HuH-7.5 (cell line): ENCODE measurements around the gene KLHL5.
"Not testable (repeated sequence)": the region's sequence is repeated elsewhere in the genome, so short reads cannot be mapped to it uniquely, and the experiment has no call there.

Source experiments
- DNase-seq: peaks from one replicate; pipeline ENCODE4 v3.0.0; 2011; ENCODE audit warnings: low spot score

The KLHL5 gene

DNA sequence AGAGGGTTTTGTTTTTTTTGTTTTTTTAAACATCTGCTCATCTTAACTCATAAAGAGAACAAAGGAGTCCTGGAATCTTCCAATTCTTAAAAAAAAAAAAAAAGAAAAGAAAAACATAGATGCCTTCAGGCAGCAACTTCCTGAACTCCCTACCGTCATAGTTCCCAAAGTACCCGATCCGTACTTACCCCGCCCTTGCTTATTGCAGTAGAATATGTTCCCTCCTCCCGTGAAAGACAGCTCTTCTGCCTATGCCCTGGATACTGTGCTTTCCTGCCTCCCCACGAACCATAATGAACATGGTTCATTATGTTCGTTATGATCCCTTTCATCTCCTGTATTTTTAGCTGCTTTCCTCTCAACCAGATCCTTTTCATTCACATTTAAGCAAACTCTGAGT, 40.3 kb downstream of the KLHL5 start:
- DNase-seq = no peak

DNA sequence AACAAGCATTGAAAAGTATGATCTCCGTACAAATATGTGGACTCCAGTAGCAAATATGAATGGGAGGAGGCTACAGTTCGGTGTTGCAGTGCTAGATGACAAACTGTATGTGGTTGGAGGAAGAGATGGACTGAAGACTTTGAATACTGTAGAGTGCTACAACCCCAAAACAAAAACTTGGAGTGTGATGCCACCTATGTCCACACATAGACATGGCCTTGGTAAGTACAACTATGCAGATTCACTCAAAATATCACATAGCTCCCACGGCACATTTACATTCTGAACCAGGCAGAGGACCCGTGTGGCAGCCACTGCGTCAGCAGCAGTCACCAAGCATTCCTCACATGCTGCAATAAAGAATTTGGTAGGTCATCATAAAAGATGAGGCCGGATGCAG, 41.3 kb downstream of the KLHL5 start:
- DNase-seq = no peak

DNA sequence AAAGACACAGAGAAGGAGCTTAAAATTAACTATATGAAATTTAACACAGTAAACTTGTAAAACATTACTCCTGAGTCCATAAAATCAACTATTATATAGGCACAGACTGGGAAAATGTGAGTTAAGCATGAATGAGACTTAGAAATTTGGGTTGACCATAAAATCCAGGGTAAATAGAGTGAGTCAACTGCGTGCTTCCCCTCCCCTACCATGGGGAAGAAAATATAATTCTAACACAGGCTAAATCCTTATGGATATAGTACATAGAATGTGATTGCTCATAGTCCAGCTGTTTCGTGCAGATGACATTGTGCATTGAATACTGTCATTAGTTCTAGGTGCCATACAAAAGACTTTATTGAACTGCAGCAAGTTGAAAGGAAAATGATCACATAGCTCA, 42.2 kb downstream of the KLHL5 start:
- no peak for DNase-seq

GRCh38 chr4:39106011-39106410, 44.0 kb downstream of the KLHL5 start:
- no peak for DNase-seq

GRCh38 chr4:39114436-39114835, 52.4 kb downstream of the KLHL5 start:
- DNase-seq = no peak

DNA sequence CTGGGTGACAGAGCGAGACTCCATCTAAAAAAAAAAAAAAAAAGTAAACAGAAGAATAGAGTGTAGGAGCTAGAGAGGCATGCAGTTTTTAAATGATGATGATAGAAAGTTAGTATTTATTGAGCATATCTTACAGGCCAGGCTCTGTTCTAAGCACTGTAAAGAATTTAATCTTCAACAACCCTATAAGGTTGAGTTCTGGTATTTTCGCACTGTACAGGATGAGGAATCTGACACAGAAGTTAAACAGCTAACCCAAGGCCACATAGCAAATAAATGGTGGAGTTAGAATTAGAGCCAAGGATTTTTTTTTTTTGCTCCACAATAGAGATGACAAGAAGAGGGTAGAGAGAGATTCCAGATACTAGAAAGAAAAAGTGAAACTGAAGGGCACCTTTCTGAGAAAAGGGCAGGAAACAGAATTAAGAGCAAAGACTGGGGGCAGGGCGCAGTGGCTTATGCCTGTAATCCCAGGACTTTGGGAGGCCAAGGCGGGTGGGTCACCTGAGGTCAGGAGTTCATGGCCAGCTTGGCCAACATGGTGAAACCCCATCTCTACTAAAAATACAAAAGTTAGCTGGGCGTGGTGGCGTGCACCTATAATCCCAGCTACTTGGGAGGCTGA, 56.1 kb downstream of the KLHL5 start:
- DNase-seq = no peak

DNA sequence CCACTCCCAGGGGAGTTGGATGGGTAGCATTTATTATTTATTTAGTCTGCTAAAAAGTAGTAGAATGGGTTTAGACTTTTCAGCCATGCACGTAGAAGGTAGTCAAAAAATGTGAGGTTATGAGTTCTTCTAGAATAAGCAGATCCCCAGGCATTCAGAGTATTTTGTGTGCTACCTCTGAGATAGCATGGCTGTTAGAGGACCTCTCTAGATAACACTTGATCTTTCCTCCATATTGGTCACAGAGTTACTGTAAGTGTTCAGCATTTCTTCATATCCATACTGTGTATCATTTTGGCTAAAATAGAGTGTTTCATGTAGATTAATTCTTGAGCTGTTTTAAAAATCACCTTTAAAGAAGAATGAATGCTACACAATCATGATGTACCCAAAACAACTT, 58.4 kb downstream of the KLHL5 start:
- no peak for DNase-seq

DNA sequence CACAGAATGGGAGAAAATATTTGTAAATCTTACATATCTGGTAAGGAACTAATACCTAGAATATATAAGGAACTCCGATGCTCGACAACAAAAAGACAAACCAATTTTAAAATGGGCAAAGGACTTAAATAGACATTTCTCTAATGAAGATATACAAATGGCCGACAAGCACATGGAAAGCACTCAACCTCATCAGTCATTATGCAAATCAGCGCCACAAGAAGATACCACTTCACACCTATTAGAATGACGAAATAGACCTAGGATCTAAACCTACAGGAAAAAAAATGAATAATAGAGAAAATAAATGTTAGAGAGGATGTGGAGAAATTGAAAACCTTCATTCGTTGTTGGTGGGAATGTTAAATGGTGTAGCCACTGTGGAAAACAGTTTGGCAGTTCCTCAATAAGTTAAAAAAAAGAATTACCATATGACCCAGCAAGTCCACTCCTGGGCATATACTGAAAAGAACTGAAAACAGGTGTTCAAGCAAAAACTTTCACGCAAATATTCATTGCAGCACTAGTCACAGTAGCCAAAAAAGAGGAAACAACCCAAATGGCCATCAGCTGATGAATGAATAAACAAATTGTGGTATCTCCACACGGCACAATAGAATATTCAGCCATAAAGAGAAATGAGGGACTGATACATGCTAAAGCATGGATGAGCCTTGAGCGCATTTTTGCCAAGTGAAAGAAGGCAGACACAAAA, 63.0 kb downstream of the KLHL5 start:
- no peak for DNase-seq

GRCh38 chr4:39125600-39125985, 63.6 kb downstream of the KLHL5 start:
- DNase-seq = no peak

DNA sequence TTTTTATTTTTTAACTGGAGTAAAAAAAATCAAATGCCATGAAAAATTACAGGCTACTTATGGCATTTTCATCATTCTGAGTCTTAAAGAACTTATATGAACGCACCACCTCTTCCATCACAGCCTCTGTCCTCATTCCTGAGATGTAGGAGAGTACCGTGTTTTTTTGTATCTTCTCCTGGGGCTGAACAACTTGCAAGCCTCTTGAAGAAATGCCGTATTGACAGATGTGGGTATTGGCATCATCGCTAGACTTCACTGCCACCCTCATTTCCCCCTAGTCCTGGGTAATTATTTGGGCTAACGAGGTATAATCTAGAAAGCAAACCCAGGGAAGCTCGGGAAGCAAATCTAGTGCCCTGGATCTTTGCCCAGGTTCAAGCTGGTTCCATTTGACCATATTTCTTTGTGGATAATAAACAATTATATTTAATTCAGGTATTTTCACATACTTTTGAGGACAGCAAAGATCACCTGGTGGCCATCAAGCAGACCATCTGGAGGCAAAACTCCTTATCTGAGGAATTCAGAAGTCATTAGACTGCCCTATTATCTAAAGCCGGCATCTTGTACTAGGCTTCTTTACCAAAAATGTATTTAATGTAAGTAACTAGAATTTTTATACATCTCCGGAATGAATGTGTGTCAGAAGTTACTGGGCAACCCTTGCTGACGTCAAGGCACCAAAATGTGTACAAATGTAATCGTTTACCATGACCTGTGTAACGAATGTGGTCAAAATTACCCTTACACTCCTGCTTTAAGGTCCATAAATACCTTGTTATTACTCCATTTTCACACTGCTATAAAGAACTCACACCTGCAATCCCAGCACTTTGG, 64.4 kb downstream of the KLHL5 start:
- DNase-seq = no peak

DNA sequence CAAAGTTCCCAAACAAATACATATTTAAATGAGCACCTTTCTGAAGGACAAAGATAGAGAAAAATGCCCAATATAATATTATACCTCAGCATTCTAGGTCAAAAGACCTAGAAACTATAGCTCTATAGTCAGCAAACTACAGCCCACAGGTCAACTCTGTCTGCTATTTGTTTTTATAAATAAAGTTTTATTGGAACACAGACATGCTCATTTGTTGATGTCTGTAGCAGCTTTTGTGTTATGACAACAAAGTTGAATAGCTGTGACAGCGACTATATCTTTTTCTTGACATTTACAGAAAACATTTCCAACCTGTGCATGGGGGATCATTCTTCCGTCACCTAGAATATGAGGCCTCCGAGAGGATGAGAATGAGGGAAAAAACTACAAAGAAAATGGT, 71.6 kb downstream of the KLHL5 start:
- no peak for DNase-seq

DNA sequence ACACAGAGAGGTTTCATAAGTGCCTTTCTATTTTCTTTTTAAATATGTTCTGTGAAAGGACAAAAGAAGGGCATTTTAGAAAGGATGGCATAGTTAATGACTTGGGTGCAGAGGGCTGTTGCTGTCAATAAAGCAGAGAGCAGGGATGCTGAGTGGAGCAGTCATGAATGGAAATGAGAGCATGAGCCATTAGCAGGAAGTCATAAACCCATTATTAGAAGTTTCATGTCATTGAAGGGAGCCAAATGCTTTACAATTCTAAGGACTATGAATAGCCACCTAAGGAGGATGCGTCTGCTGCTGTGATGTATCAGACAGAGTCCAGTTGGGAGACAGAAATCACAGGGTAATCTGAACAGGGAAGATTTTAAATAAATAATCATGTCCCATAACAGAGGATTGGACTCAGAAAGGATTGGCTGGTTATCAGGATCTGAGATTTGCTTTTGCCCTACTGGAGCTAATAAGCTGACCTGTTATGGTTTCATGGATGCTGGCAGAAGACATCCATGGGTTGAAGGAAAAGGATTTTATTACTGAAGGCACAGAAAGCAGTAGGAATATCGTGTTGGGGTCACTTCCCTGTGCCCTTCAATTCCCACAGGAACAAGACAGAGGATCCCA, 72.8 kb downstream of the KLHL5 start:
- DNase-seq = no peak

- not testable (repeated sequence) for DNase-seq
Observed at GRCh38 chr4:39138227-39138626, 76.2 kb downstream of the KLHL5 start.

- no peak for DNase-seq
Observed at GRCh38 chr4:39146211-39146610, 84.2 kb downstream of the KLHL5 start.

GRCh38 chr4:39154009-39154408, 92.0 kb downstream of the KLHL5 start:
- no peak for DNase-seq

DNA sequence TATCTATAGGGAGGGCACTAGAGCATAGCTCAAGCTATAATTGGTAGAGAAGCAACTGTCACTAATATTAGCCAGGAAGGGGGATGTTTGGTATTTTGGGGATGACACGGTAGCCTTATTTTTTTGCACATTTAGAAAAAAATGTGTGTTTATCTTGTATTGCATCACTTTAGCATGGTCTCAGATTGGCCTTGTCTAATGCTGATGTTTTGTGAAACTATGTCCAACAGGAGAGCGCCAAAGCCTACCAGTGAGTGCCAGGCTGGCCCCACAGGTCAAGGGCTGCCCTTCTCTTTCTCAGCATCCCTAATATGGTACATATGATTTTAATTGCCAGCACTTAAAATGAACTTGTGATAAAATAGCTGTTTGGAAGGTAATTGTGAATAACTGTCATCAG, 95.5 kb downstream of the KLHL5 start:
- DNase-seq = no peak

- no peak for DNase-seq
Observed at GRCh38 chr4:39166177-39166576, 104.1 kb downstream of the KLHL5 start.

- no peak for DNase-seq
Observed at GRCh38 chr4:39166669-39167068, 104.6 kb downstream of the KLHL5 start.

DNA sequence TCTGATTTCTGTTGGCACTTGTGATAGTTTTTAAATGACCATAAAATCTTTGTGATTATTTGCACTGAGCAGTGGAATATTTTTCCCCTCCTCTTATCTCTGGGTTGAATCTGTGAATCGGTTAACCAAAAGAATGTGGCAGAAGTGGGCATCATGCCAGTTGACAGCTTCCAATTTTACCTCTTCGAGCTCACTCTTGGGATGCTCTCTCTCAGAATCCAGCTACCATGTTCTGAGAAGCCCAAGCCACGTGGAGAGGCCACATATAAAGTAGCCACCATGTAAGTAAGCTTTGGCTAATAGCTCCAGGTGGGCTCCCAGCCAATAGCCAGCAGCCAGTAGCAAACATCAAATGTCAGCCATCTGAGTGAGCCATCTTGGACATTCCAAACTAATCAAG, 107.4 kb downstream of the KLHL5 start:
- no peak for DNase-seq

DNA sequence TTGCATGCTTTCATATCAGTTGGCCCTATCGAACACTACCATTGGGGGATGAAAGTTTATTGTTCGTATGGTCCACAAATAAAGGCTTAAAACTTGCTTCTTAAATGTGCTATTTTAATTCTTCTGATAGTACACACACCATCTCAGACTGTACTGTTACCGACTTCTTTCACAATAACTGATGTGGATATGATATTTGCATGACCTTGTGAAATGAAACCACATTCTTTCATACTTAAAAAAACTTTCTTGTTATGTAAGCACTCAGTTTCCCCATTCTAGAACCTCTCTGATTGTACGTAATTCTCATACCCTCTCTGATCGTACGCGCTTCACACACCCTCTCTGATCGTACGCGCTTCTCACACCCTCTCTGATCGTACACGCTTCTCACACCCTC, 108.3 kb downstream of the KLHL5 start:
- no peak for DNase-seq
